DMS53 treated with DMSO at 0.1 percent for 48 hours (cell line): Measurements from ENCODE around the gene IDH2.
"Not testable (repeated sequence)": the region's sequence is repeated elsewhere in the genome, so short reads cannot be mapped to it uniquely, and the experiment has no call there.

ENCODE experiments used
- DNase-seq: peaks from one replicate; lab custom pipeline; 2025; ENCODE audit not compliant: unreplicated experiment; lab: John Stamatoyannopoulos, UW

IDH2 gene

GRCh38 chr15:90101969-90102890 is at the start of gene IDH2:
IDH2 (minus strand) TSS chr15:90102468; CDS start chr15:90102390, 78 bp downstream.
- peak; percentile 75 for DNase-seq

GRCh38 chr15:90150551-90150950 is 48.3 kb upstream of the IDH2 start:
- DNase-seq: not testable (repeated sequence)

GRCh38 chr15:90149609-90150340 is 47.5 kb upstream of the IDH2 start:
- DNase-seq: no peak

- not testable (repeated sequence) for DNase-seq
Measured at GRCh38 chr15:90146198-90146761, 44.0 kb upstream of the IDH2 start.

GRCh38 chr15:90145761-90146160 is 43.5 kb upstream of the IDH2 start:
- no peak for DNase-seq

- no peak for DNase-seq
Measured at GRCh38 chr15:90145259-90145658, 43.0 kb upstream of the IDH2 start.

GRCh38 chr15:90143166-90143655 is 40.9 kb upstream of the IDH2 start:
- DNase-seq: peak; percentile 36

- no peak for DNase-seq
Measured at GRCh38 chr15:90142216-90143165, 40.2 kb upstream of the IDH2 start.

GRCh38 chr15:90141646-90142045 is 39.4 kb upstream of the IDH2 start:
- DNase-seq: no peak

- DNase-seq: not testable (repeated sequence)
Measured at GRCh38 chr15:90139549-90139948, 37.3 kb upstream of the IDH2 start.

GRCh38 chr15:90138071-90138833 is 36.0 kb upstream of the IDH2 start:
- DNase-seq: no peak

GRCh38 chr15:90132437-90132836 is 30.2 kb upstream of the IDH2 start:
- no peak for DNase-seq

- no peak for DNase-seq
Measured at GRCh38 chr15:90131848-90132247, 29.6 kb upstream of the IDH2 start.

GRCh38 chr15:90130291-90130690 is 28.0 kb upstream of the IDH2 start:
- DNase-seq: no peak

- peak; percentile 32 for DNase-seq
Measured at GRCh38 chr15:90126596-90127435, 24.5 kb upstream of the IDH2 start.

GRCh38 chr15:90126022-90126421 is 23.8 kb upstream of the IDH2 start:
- DNase-seq: no peak

- DNase-seq: no peak
Measured at GRCh38 chr15:90124507-90124906, 22.2 kb upstream of the IDH2 start.

- no peak for DNase-seq
Measured at GRCh38 chr15:90121086-90121485, 18.8 kb upstream of the IDH2 start.

GRCh38 chr15:90119367-90119766 is 17.1 kb upstream of the IDH2 start:
- DNase-seq: no peak
